Metanephros (tissue), 2 donors: Measurements from ENCODE around the gene VPS26A. TPM values are rescaled to one million over a fixed set of nuclear protein-coding genes. Genes with fewer than 3 reads are reported as not detected.

ENCODE experiments used
- small RNA-seq: library from RNA; depleted of rRNA; stranded (forward); fragments of <200 nt; gene quantifications from one replicate; pipeline ENCODE3, GENCODE V24; 2014; ENCODE audit warnings: low replicate concordance
- total RNA-seq: library from RNA; depleted of rRNA; stranded (reverse); fragments of >200 nt; gene quantifications from one replicate; pipeline ENCODE4 v1.2.3, GENCODE V29; 2014

The VPS26A gene
- total RNA-seq: 36.6 TPM

GRCh38 chr10:69123747-69124562, at the start of gene VPS26A:
TSS of gene VPS26A (plus strand) at chr10:69124178. CDS start at chr10:69124278, 100 bp downstream.

GRCh38 chr10:69087590-69088470, 36.1 kb upstream of the VPS26A start, which contains the start of gene SRGN:
TSS of gene SRGN (plus strand) at chr10:69088103. CDS start at chr10:69088158, 55 bp downstream.

GRCh38 chr10:69179743-69180524, 56.0 kb downstream of the VPS26A start, which contains the start of gene SUPV3L1:
TSS of gene SUPV3L1 (plus strand) at chr10:69180234. CDS start at chr10:69180292, 58 bp downstream.

GRCh38 chr10:69220041-69220451, 96.1 kb downstream of the VPS26A start, which contains the start of gene HKDC1:
TSS of gene HKDC1 (plus strand) at chr10:69220332. CDS start at chr10:69220436, 104 bp downstream.

Small RNA genes lying within 50 kb of the gene (small RNA-seq; reads per million reads assigned to genes)
- not detected for gene RF00017

Other genes with a start within 250 kb of the VPS26A start
- 36.4 TPM for gene DDX50, start 222.9 kb upstream of the VPS26A start, total RNA-seq
- 29.7 TPM for gene DDX21, start 168.0 kb upstream of the VPS26A start, total RNA-seq
- gene KIFBP, start 135.4 kb upstream of the VPS26A start, total RNA-seq: 21.4 TPM
- 93.9 TPM for gene SRGN, start 36.1 kb upstream of the VPS26A start, total RNA-seq
- 27.9 TPM for gene SUPV3L1, start 56.1 kb downstream of the VPS26A start, total RNA-seq
- gene HKDC1, start 96.2 kb downstream of the VPS26A start, total RNA-seq: 9.2 TPM
- 58.3 TPM for gene HK1, start 154.3 kb downstream of the VPS26A start, total RNA-seq